Activated CD4-positive, alpha-beta T cell treated with anti-CD3 and anti-CD28 coated beads, Interleukin-2, amount 10 ng/mL, durations not matched to agents 7 days and 5 days (primary cell): ENCODE results near the gene GDA. TPM values are rescaled to one million over a fixed set of nuclear protein-coding genes. Genes with fewer than 3 reads are reported as not detected.
"Not testable (repeated sequence)": the region's sequence is repeated elsewhere in the genome, so short reads cannot be mapped to it uniquely, and the experiment has no call there.

Experiments used
- CTCF ChIA-PET: fragments of 350-600 bp; sonication (Branson Sonifier 250); formaldehyde crosslinking; loops from one replicate; lab custom pipeline; 2021; ENCODE audit warnings: antibody characterized with exemption; lab: Charles Lee
- POLR2A ChIA-PET: fragments of 350-600 bp; sonication (Branson Sonifier 250); formaldehyde crosslinking; loops from one replicate; lab custom pipeline; 2021; ENCODE audit warnings: antibody characterized with exemption; lab: Charles Lee
- DNase-seq: peaks from one replicate; pipeline ENCODE4 v3.0.0-alpha.2; 2020
- H3K27ac Mint-ChIP-seq: one replicate; pipeline ENCODE4 v1.8.0; 2021; ENCODE audit warnings: mild to moderate bottlenecking, moderate library complexity, mixed read lengths
- H3K27me3 Mint-ChIP-seq: one replicate; pipeline ENCODE4 v1.8.0; 2021; ENCODE audit warnings: mixed read lengths
- H3K36me3 Mint-ChIP-seq: one replicate; pipeline ENCODE4 v1.8.0; 2021; ENCODE audit warnings: low read depth, mixed read lengths
- H3K4me1 Mint-ChIP-seq: one replicate; pipeline ENCODE4 v1.8.0; 2021; ENCODE audit warnings: mixed read lengths
- H3K4me3 Mint-ChIP-seq: one replicate; pipeline ENCODE4 v1.8.0; 2021; ENCODE audit warnings: mild to moderate bottlenecking, moderate library complexity, mixed read lengths
- H3K9me3 Mint-ChIP-seq: one replicate; pipeline ENCODE4 v1.8.0; 2021; ENCODE audit warnings: mixed read lengths
- total RNA-seq, 2 experiments: library from RNA; stranded (reverse); gene quantifications; one replicate each; pipeline ENCODE4 v1.2.3, GENCODE V29; 2021

Gene GDA
- total RNA-seq, 2 experiments from 2014 or later = not detected

DNA sequence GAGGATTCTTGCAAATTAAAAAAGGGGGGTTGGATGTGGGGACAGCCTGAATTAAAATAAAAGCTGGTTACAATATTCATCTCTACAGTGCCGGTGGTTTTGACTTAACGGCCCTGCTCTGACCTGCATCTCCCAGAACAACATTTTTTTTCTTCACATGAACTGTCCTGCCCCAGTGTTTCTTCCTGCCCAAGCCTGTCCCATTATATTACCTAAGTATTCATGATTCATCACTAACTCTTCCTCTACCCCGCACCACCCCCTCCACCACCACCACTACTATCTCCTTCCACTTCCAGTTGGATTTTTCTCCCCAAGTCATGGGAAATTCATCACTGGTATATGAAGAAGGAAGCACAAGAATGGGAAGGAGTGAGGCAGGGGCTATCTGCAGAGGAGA is 125.7 kb downstream of the GDA start:
- ChIA-PET POLR2A (no interaction called here), CTCF (interaction anchor here (0.6 kb wide), 1 partner anchor 320 kb away, joined by 3 read pairs; no protein-coding TSS in a partner anchor)
- peaks cover 10% of the 10 kb centered on the region for H3K27me3 Mint-ChIP-seq
- no peak for DNase-seq
- H3K36me3 Mint-ChIP-seq = no peaks in the 10 kb centered on the region
- H3K4me3 Mint-ChIP-seq = no peak overlapping the region
- H3K4me1 Mint-ChIP-seq = peaks cover 4% of the 10 kb centered on the region
- H3K9me3 Mint-ChIP-seq = no peaks in the 10 kb centered on the region
- H3K27ac Mint-ChIP-seq = no peak overlapping the region

DNA sequence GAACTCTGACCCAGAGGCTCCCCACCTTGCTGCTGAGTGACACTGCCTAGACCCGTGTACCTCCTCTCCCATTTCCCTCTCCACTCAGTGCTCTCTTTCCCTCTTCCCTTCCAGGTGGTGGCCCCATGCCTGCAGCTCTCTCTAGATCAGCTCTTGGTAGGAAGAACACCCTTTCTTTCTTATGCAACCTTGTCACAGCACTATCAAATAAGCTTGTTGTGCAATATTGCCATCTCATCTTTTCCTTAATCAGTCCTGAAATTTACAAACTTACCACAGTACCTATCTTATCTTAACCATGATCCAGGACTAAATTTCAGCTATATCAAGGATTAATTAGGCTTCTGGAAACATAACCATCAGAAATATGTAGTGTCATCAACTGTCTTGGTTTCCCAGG is 127.2 kb downstream of the GDA start:
- Mint-ChIP-seq H3K9me3 (no peaks in the 10 kb centered on the region), H3K4me1 (peaks cover 4% of the 10 kb centered on the region), H3K27ac (no peak overlapping the region), H3K36me3 (no peaks in the 10 kb centered on the region), H3K4me3 (no peak overlapping the region), H3K27me3 (peaks cover 10% of the 10 kb centered on the region)
- ChIA-PET POLR2A (no interaction called here), CTCF (no interaction called here)
- DNase-seq = no peak

DNA sequence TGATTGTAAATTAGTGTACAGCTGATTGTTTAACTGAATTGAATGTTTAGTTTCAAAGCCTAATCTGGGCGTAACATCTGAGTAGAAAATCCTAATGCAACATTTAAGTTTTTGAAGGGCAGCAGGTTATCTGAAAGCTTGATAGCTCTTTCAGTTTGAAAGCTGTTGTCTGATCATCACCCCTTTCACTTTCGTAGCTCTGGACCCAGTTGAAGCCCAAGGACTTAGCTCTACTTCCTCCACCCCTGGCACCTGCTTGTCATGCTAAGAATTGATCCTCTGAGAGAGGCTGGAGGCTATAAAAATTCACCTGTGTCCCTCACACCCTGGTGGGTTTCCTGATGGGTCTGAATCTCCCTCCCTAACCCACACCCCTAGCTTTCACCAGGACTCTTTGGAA is 129.7 kb downstream of the GDA start:
- Mint-ChIP-seq H3K27ac (no peak overlapping the region), H3K27me3 (peaks cover 3% of the 10 kb centered on the region), H3K4me1 (peaks cover 4% of the 10 kb centered on the region), H3K4me3 (no peak overlapping the region), H3K36me3 (no peaks in the 10 kb centered on the region), H3K9me3 (no peaks in the 10 kb centered on the region)
- CTCF ChIA-PET = interaction anchor here (0.5 to 1.3 kb wide), 6 partner anchors 299 to 543 kb away, joined by 3 to 6 read pairs (median 3); no protein-coding TSS in a partner anchor
- no peak for DNase-seq
- POLR2A ChIA-PET = no interaction called here

DNA sequence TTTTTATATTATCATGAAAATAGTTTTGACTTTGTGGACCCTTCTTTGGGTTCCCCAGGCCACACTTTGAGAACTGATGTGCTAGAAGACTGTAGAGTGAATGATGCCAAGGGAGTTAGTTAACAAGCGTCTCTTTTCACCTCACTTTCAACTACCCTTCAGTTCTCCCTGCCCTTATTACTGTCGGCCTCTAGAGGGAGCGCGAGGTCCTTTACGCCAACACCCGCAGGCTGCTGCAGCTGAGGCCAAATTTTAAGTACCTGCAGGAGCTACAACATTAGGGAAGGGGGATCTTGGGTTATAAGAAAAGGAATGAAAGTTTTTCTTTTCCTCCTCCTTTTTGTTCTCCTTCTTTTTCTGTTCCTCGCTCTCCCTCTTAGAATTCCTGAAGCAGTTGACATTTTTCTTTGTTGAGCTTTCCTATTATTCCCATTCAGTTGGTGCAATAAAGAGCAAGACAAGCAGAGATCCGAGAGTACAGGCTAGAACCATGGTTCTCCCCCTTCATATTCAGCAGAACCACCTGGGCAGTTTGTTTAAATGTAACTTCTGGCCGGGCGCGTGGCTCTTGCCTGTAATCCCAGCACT is 131.8 kb downstream of the GDA start:
- peak; percentile 71 for DNase-seq
- H3K4me1 Mint-ChIP-seq = peaks cover 4% of the 10 kb centered on the region

DNA sequence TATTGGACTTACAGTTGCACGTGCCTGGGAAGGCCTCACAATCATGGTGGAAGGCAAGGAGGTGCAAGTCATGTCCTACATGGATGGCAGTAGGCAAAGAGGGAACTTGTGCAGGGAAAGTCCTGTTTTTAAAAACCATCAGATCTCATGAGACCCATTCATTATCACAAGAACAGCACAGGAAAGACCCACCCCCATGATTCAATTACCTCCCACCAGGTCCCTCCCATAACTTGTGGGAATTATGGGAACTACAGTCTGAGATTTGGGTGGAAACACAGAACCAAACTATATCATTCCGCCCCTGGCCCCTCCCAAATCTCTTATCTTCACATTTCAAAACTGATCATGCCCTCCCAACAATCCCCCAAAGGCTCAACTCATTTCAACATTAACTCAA is 140.2 kb downstream of the GDA start:
- Mint-ChIP-seq H3K27ac (no peak overlapping the region), H3K36me3 (no peaks in the 10 kb centered on the region), H3K4me3 (no peak overlapping the region), H3K4me1 (peaks cover 2% of the 10 kb centered on the region), H3K9me3 (no peaks in the 10 kb centered on the region), H3K27me3 (peaks cover 11% of the 10 kb centered on the region)
- DNase-seq = no peak
- CTCF ChIA-PET = interaction anchor here (2.0 kb wide), 1 partner anchor 9 kb away, joined by 10 read pairs; no protein-coding TSS in a partner anchor
- POLR2A ChIA-PET = no interaction called here

More for the DNA sequence above, 131.8 kb downstream of the GDA start:
- no peaks in the 10 kb centered on the region for H3K36me3 Mint-ChIP-seq
- no peaks in the 10 kb centered on the region for H3K9me3 Mint-ChIP-seq
- POLR2A ChIA-PET = no interaction called here
- CTCF ChIA-PET = interaction anchor here (0.6 to 4.0 kb wide), 11 partner anchors 9 to 802 kb away, joined by 3 to 27 read pairs (median 4); no protein-coding TSS in a partner anchor
- peaks cover 2% of the 10 kb centered on the region for H3K27me3 Mint-ChIP-seq
- H3K27ac Mint-ChIP-seq = no peak overlapping the region
- no peak overlapping the region for H3K4me3 Mint-ChIP-seq

DNA sequence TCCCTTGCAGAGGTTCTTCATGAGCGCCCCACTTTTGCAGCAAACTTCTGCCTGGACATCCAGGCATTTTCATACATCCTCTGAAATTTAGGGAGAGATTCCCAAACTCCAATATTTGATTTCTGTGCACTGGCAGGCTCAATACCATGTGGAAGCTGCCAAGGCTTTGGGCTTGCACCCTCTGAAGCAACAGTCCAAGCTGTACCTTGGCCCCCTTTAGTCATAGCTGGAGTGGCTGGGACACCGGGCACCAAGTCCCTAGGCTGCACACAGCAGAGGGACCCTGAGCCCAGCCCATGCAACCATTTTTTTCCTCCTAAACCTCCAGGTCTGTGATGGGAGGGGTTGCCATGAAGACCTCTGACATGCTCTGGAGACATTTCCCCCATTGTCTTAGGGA is 141.1 kb downstream of the GDA start:
- Mint-ChIP-seq H3K27me3 (peaks cover 11% of the 10 kb centered on the region), H3K36me3 (no peaks in the 10 kb centered on the region), H3K4me3 (no peak overlapping the region), H3K27ac (no peak overlapping the region), H3K4me1 (peaks cover 2% of the 10 kb centered on the region), H3K9me3 (no peaks in the 10 kb centered on the region)
- POLR2A ChIA-PET = no interaction called here
- CTCF ChIA-PET = interaction anchor here (0.6 to 2.0 kb wide), 2 partner anchors 10 to 252 kb away, joined by 3 to 10 read pairs; no protein-coding TSS in a partner anchor
- DNase-seq = no peak

DNA sequence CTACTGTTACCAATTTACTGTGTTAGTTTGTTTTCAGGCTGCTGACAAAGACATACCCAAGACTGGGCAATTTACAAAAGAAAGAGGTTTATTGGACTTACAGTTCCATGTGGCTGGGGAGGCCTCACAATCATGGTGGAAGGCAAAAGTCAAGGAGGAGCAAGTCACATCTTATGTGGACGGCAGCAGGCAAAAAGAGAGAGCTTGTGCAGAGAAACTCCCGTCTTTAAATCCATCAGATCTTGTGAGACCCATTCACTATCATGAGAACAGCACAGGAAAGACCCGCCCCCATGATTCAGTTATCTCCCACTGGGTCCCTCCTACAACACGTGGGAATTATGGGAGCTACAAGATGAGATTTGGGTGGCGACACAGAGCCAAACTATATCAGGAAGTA is 142.3 kb downstream of the GDA start:
- H3K9me3 Mint-ChIP-seq, POLR2A ChIA-PET, H3K4me1 Mint-ChIP-seq, H3K27ac Mint-ChIP-seq, H3K4me3 Mint-ChIP-seq, H3K36me3 Mint-ChIP-seq, DNase-seq: not testable (repeated sequence)
- CTCF ChIA-PET = interaction anchor here (1.3 kb wide), 2 partner anchors 10 to 12 kb away, joined by 4 read pairs; no protein-coding TSS in a partner anchor
- H3K27me3 Mint-ChIP-seq = peaks cover 11% of the 10 kb centered on the region

DNA sequence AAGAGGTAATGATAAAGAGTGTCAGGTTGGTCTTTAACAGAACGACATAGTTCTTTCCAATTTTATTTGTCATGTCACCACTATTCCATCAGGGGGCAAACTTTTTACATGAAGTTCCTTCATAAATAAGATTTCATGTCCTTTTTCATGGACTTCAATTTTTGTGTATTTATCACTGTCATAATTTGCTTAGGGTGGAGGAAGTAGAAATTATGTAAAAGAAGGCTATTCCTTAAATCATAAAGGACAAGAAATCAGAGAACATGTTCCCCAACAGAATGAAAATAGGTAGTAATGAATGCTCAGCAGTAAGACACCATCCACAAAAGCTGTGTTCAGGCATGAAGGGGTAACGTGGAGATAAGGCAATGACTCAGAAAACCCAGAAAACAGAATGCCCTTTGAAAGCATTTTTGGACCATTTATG is 143.0 kb downstream of the GDA start:
- DNase-seq = no peak
- H3K27me3 Mint-ChIP-seq = peaks cover 9% of the 10 kb centered on the region
- no peaks in the 10 kb centered on the region for H3K9me3 Mint-ChIP-seq
- no peak overlapping the region for H3K4me3 Mint-ChIP-seq
- H3K4me1 Mint-ChIP-seq = peaks cover 2% of the 10 kb centered on the region
- no peaks in the 10 kb centered on the region for H3K36me3 Mint-ChIP-seq
- no peak overlapping the region for H3K27ac Mint-ChIP-seq
- ChIA-PET POLR2A (no interaction called here), CTCF (interaction anchor here (1.2 to 1.3 kb wide), 3 partner anchors 9 to 296 kb away, joined by 3 to 4 read pairs (median 4); no protein-coding TSS in a partner anchor)

DNA sequence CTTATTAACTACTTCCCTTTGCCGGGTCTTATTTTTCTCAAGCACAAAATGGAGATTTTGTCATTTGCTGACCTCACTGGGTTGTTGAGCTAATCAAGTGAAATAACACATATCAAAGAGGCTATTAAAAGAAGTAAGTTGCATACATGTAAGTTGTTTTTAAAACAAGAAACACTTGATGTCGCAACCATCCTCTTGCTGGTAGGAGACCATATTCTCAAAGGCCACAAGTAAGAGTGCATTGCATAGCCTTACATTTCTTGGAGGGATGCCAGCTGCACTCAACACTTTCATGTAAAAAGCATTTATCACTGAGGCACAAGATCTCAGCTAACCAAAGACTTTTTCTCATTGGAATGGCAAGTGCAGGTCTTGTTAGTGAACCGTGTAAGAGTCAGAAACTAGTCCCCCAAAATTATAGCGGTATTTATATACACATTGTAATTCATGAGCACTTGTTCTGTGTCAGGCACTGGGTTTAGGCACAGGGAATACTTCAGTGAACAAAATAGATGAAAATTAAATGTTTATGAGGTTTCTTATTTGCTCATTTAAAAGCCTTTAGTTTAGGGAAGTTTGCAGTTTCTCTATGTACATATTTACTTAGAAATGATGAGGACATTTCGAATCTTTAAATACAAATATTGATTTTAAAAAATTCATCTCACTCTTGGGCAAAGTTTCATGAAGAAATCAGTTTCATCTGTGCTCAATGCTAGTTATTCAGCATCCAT is 143.8 kb downstream of the GDA start:
- no peaks in the 10 kb centered on the region for H3K36me3 Mint-ChIP-seq
- ChIA-PET POLR2A (no interaction called here), CTCF (interaction anchor here (1.1 to 1.3 kb wide), 3 partner anchors 12 to 295 kb away, joined by 3 to 4 read pairs (median 4); no protein-coding TSS in a partner anchor)
- no peaks in the 10 kb centered on the region for H3K9me3 Mint-ChIP-seq
- H3K4me3 Mint-ChIP-seq = no peak overlapping the region
- DNase-seq = no peak
- peaks cover 2% of the 10 kb centered on the region for H3K4me1 Mint-ChIP-seq
- no peak overlapping the region for H3K27ac Mint-ChIP-seq
- peaks cover 8% of the 10 kb centered on the region for H3K27me3 Mint-ChIP-seq

DNA sequence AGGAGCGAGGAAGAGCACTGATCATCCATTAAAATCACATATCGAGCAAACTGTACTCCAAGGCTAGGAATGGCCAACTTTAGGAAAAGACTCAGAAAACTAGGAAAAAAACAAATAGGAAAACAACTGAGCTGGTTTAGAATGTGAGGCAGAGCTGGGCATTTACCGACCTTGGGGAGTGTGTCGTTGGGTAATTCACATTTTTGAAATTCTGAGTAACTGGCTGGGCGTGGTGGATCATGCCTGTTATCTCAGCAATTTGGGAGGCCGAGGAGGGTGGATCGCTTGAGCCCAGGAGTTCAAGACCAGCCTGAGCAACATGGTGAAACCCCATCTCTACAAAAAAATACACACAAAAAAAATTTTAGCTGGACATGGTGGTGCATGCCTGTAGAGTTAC is 145.7 kb downstream of the GDA start:
- ChIA-PET CTCF (interaction anchor here (0.6 to 0.8 kb wide), 2 partner anchors 128 to 260 kb away, joined by 3 to 4 read pairs; no protein-coding TSS in a partner anchor), POLR2A (no interaction called here)
- no peak overlapping the region for H3K4me3 Mint-ChIP-seq
- DNase-seq = no peak
- peaks cover 2% of the 10 kb centered on the region for H3K4me1 Mint-ChIP-seq
- no peaks in the 10 kb centered on the region for H3K9me3 Mint-ChIP-seq
- peaks cover 5% of the 10 kb centered on the region for H3K27me3 Mint-ChIP-seq
- H3K27ac Mint-ChIP-seq = no peak overlapping the region
- no peaks in the 10 kb centered on the region for H3K36me3 Mint-ChIP-seq

DNA sequence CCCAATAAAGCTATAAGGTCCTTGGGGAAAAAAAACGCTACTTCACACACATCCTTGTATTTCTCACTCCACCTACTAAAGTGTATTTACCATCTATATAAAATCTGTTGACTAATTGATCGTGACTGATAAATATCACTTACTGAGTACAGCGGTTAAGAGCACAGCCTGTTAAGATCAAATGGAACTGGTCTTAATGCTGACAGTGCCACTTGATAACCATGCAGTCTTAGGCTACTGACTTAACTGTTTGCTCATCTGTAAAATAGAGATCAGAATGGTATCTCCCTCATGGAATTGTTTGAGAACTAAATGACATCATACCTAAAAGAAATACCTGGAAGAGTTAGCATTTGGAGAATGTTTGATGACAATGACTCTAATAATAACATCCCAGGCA is 148.3 kb downstream of the GDA start:
- H3K36me3 Mint-ChIP-seq = peaks cover 10% of the 10 kb centered on the region
- no peak for DNase-seq
- ChIA-PET POLR2A (no interaction called here), CTCF (interaction anchor here (0.6 kb wide), 1 partner anchor 1811 kb away, joined by 3 read pairs; no protein-coding TSS in a partner anchor)
- H3K4me3 Mint-ChIP-seq = no peak overlapping the region
- peaks cover 16% of the 10 kb centered on the region for H3K4me1 Mint-ChIP-seq
- H3K27me3 Mint-ChIP-seq = peaks cover 3% of the 10 kb centered on the region
- peaks cover 4% of the 10 kb centered on the region for H3K9me3 Mint-ChIP-seq
- no peak overlapping the region for H3K27ac Mint-ChIP-seq

DNA sequence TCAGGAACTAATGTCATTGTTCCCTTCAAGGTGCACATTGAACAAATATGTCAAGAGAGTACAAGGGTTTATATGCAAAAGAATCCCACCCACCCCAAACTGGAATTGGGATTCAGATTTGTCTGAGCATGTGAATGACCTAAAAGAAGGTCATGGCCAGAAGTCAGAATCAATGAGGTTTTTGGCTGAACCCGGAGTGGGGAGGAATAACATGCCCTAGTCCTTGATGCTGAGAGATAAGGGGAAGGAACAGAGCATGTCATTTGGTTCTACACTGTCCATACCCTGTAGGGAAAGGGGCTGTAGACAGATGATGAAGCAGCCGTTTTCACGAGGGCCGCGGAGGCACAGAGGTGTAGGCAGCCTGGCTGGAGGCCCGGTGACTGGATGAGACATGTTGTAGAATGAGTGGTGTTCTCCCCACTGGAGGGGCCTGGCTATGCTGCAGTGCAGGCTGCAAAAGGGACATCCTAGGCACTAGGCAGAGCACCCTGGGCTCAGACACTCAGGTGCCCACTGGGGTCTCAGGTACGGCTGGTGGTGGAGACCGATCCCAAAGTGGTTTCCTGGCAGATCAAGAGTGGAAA is 149.9 kb downstream of the GDA start:
- DNase-seq = no peak
- Mint-ChIP-seq H3K4me1 (peaks cover 20% of the 10 kb centered on the region), H3K36me3 (peaks cover 10% of the 10 kb centered on the region), H3K27me3 (no peaks in the 10 kb centered on the region), H3K9me3 (peaks cover 4% of the 10 kb centered on the region), H3K27ac (no peak overlapping the region), H3K4me3 (no peak overlapping the region)
- CTCF ChIA-PET = no interaction called here
- POLR2A ChIA-PET = no interaction called here
